GM23338 (cell line): Measurements from ENCODE around the gene FBXO8. TPM values are rescaled to one million over a fixed set of nuclear protein-coding genes. Genes with fewer than 3 reads are reported as not detected.

Source experiments
- ATAC-seq: fragments of 200-7000 bp; cut with Tn5 transposase; 3 replicates; pipeline ENCODE4 v1.9.1; 2020
- DNase-seq: peaks from one replicate; pipeline ENCODE4 v3.0.0-alpha.2; 2015; ENCODE audit warnings: low spot score
- H2AFZ ChIP-seq: fragments of 200-600 bp; sonication (generic); 2 replicates; pipeline ENCODE4 v1.8.0; 2016; ENCODE audit warnings: antibody characterized with exemption, mild to moderate bottlenecking, moderate library complexity
- H3F3A ChIP-seq: fragments of 200-600 bp; sonication (generic); replicated peaks from 2 replicates; pipeline ENCODE4 v1.8.0; 2017; ENCODE audit warnings: antibody characterized with exemption, mixed run types, low read depth
- H3K27ac ChIP-seq: fragments of 200-600 bp; sonication (generic); 2 replicates; pipeline ENCODE4 v1.6.1; 2016; ENCODE audit warnings: low read depth
- H3K27me3 ChIP-seq: fragments of 200-600 bp; sonication (generic); 2 replicates; pipeline ENCODE4 v1.8.0; 2016; ENCODE audit warnings: mild to moderate bottlenecking, mixed run types, moderate library complexity; ENCODE audit not compliant: insufficient read depth
- H3K36me3 ChIP-seq: fragments of 200-600 bp; sonication (generic); 2 replicates; pipeline ENCODE4 v1.8.0; 2016; ENCODE audit warnings: mild to moderate bottlenecking; ENCODE audit not compliant: insufficient read depth
- H3K4me1 ChIP-seq: fragments of 200-600 bp; sonication (generic); 2 replicates; pipeline ENCODE4 v1.8.0; 2016; ENCODE audit warnings: mild to moderate bottlenecking, moderate library complexity; ENCODE audit not compliant: insufficient read depth
- H3K4me2 ChIP-seq: fragments of 200-600 bp; sonication (generic); 2 replicates; pipeline ENCODE4 v1.7.1; 2017; ENCODE audit warnings: mixed run types
- H3K4me3 ChIP-seq: fragments of 200-600 bp; sonication (generic); 2 replicates; pipeline ENCODE4 v1.6.1; 2016; ENCODE audit warnings: mixed run types
- H3K79me2 ChIP-seq: fragments of 200-600 bp; sonication (generic); replicated peaks from 2 replicates; pipeline ENCODE4 v1.8.0; 2017; ENCODE audit warnings: mild to moderate bottlenecking; ENCODE audit not compliant: insufficient read depth
- H3K9me2 ChIP-seq: fragments of 200-600 bp; sonication (generic); 2 replicates; pipeline ENCODE4 v1.8.0; 2017; ENCODE audit not compliant: insufficient read depth
- H4K20me1 ChIP-seq: fragments of 200-600 bp; sonication (generic); replicated peaks from 2 replicates; pipeline ENCODE4 v1.8.0; 2017; ENCODE audit warnings: mild to moderate bottlenecking; ENCODE audit not compliant: insufficient read depth
- H3K27ac Mint-ChIP-seq: 2 replicates; pipeline ENCODE4 v1.8.0; 2020; ENCODE audit warnings: inconsistent platforms, mild to moderate bottlenecking, moderate library complexity, mixed read lengths
- H3K27me3 Mint-ChIP-seq: 3 replicates; pipeline ENCODE4 v1.8.0; 2022; ENCODE audit warnings: low read depth, mild to moderate bottlenecking, moderate library complexity, mixed read lengths, inconsistent platforms; ENCODE audit not compliant: insufficient read depth, poor library complexity
- H3K36me3 Mint-ChIP-seq: 3 replicates; pipeline ENCODE4 v1.8.0; 2021; ENCODE audit warnings: low read depth, mild to moderate bottlenecking, inconsistent platforms, moderate library complexity, mixed read lengths
- H3K4me1 Mint-ChIP-seq: 3 replicates; pipeline ENCODE4 v1.8.0; 2020; ENCODE audit warnings: mild to moderate bottlenecking, inconsistent platforms, mixed read lengths
- H3K4me3 Mint-ChIP-seq: 3 replicates; pipeline ENCODE4 v1.8.0; 2021; ENCODE audit warnings: moderate library complexity, mild to moderate bottlenecking, inconsistent platforms, mixed read lengths
- H3K9me3 Mint-ChIP-seq: 3 replicates; pipeline ENCODE4 v1.8.0; 2020; ENCODE audit warnings: moderate library complexity, mild to moderate bottlenecking, inconsistent platforms, mixed read lengths
- CREB1 ChIP-seq: fragments of 250-450 bp; sonication (Bioruptor Pico); IDR thresholded peaks from 2 replicates; pipeline ENCODE4 v1.5.0; 2020; ENCODE audit warnings: low read depth, mild to moderate bottlenecking, moderate library complexity
- EZH2phosphoT487 ChIP-seq: fragments of 200-600 bp; sonication (generic); IDR thresholded peaks from one replicate; pipeline ENCODE4 v1.8.1; 2018; ENCODE audit warnings: antibody characterized with exemption; ENCODE audit not compliant: unreplicated experiment
- JUNB ChIP-seq: IDR thresholded peaks from one replicate; pipeline ENCODE4 v1.6.1; 2016; ENCODE audit warnings: antibody characterized with exemption; ENCODE audit not compliant: unreplicated experiment
- NANOG ChIP-seq: IDR thresholded peaks from 2 replicates; pipeline ENCODE4 v1.6.1; 2016; ENCODE audit warnings: antibody characterized with exemption, borderline replicate concordance
- POLR2AphosphoS5 ChIP-seq: IDR thresholded peaks from 2 replicates; pipeline ENCODE4 v1.6.1; 2016; ENCODE audit warnings: antibody characterized with exemption, low read depth
- STAT1 ChIP-seq: IDR thresholded peaks from one replicate; pipeline ENCODE4 v1.6.1; 2016; ENCODE audit warnings: antibody characterized with exemption; ENCODE audit not compliant: unreplicated experiment
- ZNF114 ChIP-seq: fragments of 250-450 bp; sonication (Bioruptor Pico); IDR thresholded peaks from 2 replicates; pipeline ENCODE4 v1.5.0; 2020; ENCODE audit warnings: mild to moderate bottlenecking, moderate library complexity
- ZNF331 ChIP-seq: fragments of 250-450 bp; sonication (Bioruptor Pico); IDR thresholded peaks from 2 replicates; pipeline ENCODE4 v1.5.0; 2020; ENCODE audit warnings: low read depth, mild to moderate bottlenecking, moderate library complexity
- polyA plus RNA-seq: library from polyadenylated mRNA; unstranded; fragments of >200 nt; fragmentation: Nextera tagmentation; extraction: Ambion mirVana; gene quantifications from 2 replicates; pipeline ENCODE4 v1.2.1, GENCODE V29; 2016
- total RNA-seq: library from RNA; depleted of rRNA; stranded (reverse); fragments of >200 nt; shearing (Covaris generic); gene quantifications from 2 replicates; pipeline ENCODE4 v1.2.3, GENCODE V29; 2014
- TF ChIP-seq, protein P1 (sequence below), 2 experiments: fragments of 200-600 bp in 1 of 2; sonication (generic) in 1 of 2; conservative IDR thresholded peaks; 2 replicates each; pipeline versions ENCODE4 v1.5.1 to v1.6.1; 2016 to 2017; ENCODE audit warnings: antibody characterized with exemption in 2 of 2, low read depth in 2 of 2, mild to moderate bottlenecking in 2 of 2, moderate library complexity in 1 of 2
- TF ChIP-seq, protein P2 (sequence below): fragments of 250-450 bp; sonication (Bioruptor Pico); IDR thresholded peaks from 2 replicates; pipeline ENCODE4 v1.5.0; 2020; ENCODE audit warnings: mild to moderate bottlenecking, moderate library complexity
- TF ChIP-seq, protein P3 (sequence below): IDR thresholded peaks from 2 replicates; pipeline ENCODE4 v1.6.1; 2016; ENCODE audit warnings: antibody characterized with exemption
- TF ChIP-seq, protein P4 (sequence below): IDR thresholded peaks from one replicate; pipeline ENCODE4 v1.6.1; 2018; ENCODE audit warnings: antibody characterized with exemption; ENCODE audit not compliant: unreplicated experiment

Gene FBXO8
- total and polyA plus RNA-seq, 2 experiments from 2014 or later, result 5.8 to 7.9 TPM

DNA sequence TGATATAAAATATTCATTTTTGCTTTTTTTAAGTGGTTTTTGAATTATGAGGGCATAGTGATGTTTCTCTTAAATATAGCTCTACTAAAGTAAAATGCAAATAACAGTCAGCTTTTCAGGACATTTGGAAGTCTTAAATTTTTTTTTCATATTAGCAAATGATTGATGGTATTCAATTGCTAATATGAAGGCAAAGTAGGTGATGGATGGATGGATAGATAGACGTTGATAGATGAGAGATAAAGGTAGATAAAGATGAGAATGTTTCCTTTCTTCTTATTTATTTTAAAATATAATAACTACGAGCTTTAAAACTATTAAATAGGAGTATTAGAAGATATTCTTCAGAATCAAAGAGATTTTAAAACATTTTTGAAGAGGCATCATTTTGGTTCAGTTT, 83.7 kb downstream of the FBXO8 start:
- no peak overlapping the region for H2AFZ ChIP-seq

More for the DNA sequence above, 83.7 kb downstream of the FBXO8 start:
- Histone ChIP-seq H4K20me1 (no peaks in the 10 kb centered on the region), H3K4me2 (no peak overlapping the region), H3K9me2 (no peaks in the 10 kb centered on the region), H3K4me3 (no peak overlapping the region), H3K36me3 (no peaks in the 10 kb centered on the region), H3K4me1 (peaks cover 7% of the 10 kb centered on the region; the same call in 1 of the 2 replicates), H3K27me3 (no peaks in the 10 kb centered on the region), H3K79me2 (no peaks in the 10 kb centered on the region), H3K27ac (no peak overlapping the region), H3F3A (no peaks in the 10 kb centered on the region)
- Mint-ChIP-seq H3K27me3 (no peaks in the 10 kb centered on the region), H3K36me3 (no peaks in the 10 kb centered on the region; the same call in 1 of the 3 replicates), H3K9me3 (peaks cover 6% of the 10 kb centered on the region), H3K4me3 (no peak overlapping the region), H3K4me1 (peaks cover 8% of the 10 kb centered on the region), H3K27ac (no peak overlapping the region)
- TF ChIP-seq STAT1 (no peak), ZNF331 (CRISPR knock-in tag) (no peak), JUNB (no peak), EZH2phosphoT487 (no peak), ZNF114 (CRISPR knock-in tag) (no peak), POLR2AphosphoS5 (no peak), CREB1 (no peak), NANOG (no peak)
- TF ChIP-seq, protein P1, sequence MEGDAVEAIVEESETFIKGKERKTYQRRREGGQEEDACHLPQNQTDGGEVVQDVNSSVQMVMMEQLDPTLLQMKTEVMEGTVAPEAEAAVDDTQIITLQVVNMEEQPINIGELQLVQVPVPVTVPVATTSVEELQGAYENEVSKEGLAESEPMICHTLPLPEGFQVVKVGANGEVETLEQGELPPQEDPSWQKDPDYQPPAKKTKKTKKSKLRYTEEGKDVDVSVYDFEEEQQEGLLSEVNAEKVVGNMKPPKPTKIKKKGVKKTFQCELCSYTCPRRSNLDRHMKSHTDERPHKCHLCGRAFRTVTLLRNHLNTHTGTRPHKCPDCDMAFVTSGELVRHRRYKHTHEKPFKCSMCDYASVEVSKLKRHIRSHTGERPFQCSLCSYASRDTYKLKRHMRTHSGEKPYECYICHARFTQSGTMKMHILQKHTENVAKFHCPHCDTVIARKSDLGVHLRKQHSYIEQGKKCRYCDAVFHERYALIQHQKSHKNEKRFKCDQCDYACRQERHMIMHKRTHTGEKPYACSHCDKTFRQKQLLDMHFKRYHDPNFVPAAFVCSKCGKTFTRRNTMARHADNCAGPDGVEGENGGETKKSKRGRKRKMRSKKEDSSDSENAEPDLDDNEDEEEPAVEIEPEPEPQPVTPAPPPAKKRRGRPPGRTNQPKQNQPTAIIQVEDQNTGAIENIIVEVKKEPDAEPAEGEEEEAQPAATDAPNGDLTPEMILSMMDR (conservative IDR thresholded peaks at IDR 0.05; ENCODE audit: low read depth in 2 of 2), result no peak
- TF ChIP-seq, protein P2, sequence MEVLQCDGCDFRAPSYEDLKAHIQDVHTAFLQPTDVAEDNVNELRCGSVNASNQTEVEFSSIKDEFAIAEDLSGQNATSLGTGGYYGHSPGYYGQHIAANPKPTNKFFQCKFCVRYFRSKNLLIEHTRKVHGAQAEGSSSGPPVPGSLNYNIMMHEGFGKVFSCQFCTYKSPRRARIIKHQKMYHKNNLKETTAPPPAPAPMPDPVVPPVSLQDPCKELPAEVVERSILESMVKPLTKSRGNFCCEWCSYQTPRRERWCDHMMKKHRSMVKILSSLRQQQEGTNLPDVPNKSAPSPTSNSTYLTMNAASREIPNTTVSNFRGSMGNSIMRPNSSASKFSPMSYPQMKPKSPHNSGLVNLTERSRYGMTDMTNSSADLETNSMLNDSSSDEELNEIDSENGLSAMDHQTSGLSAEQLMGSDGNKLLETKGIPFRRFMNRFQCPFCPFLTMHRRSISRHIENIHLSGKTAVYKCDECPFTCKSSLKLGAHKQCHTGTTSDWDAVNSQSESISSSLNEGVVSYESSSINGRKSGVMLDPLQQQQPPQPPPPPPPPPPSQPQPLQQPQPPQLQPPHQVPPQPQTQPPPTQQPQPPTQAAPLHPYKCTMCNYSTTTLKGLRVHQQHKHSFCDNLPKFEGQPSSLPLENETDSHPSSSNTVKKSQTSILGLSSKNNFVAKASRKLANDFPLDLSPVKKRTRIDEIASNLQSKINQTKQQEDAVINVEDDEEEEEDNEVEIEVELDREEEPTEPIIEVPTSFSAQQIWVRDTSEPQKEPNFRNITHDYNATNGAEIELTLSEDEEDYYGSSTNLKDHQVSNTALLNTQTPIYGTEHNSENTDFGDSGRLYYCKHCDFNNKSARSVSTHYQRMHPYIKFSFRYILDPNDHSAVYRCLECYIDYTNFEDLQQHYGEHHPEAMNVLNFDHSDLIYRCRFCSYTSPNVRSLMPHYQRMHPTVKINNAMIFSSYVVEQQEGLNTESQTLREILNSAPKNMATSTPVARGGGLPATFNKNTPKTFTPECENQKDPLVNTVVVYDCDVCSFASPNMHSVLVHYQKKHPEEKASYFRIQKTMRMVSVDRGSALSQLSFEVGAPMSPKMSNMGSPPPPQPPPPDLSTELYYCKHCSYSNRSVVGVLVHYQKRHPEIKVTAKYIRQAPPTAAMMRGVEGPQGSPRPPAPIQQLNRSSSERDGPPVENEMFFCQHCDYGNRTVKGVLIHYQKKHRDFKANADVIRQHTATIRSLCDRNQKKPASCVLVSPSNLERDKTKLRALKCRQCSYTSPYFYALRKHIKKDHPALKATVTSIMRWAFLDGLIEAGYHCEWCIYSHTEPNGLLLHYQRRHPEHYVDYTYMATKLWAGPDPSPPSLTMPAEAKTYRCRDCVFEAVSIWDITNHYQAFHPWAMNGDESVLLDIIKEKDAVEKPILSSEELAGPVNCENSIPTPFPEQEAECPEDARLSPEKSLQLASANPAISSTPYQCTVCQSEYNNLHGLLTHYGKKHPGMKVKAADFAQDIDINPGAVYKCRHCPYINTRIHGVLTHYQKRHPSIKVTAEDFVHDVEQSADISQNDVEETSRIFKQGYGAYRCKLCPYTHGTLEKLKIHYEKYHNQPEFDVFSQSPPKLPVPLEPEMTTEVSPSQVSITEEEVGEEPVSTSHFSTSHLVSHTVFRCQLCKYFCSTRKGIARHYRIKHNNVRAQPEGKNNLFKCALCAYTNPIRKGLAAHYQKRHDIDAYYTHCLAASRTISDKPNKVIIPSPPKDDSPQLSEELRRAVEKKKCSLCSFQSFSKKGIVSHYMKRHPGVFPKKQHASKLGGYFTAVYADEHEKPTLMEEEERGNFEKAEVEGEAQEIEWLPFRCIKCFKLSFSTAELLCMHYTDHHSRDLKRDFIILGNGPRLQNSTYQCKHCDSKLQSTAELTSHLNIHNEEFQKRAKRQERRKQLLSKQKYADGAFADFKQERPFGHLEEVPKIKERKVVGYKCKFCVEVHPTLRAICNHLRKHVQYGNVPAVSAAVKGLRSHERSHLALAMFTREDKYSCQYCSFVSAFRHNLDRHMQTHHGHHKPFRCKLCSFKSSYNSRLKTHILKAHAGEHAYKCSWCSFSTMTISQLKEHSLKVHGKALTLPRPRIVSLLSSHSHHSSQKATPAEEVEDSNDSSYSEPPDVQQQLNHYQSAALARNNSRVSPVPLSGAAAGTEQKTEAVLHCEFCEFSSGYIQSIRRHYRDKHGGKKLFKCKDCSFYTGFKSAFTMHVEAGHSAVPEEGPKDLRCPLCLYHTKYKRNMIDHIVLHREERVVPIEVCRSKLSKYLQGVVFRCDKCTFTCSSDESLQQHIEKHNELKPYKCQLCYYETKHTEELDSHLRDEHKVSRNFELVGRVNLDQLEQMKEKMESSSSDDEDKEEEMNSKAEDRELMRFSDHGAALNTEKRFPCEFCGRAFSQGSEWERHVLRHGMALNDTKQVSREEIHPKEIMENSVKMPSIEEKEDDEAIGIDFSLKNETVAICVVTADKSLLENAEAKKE (CRISPR knock-in tag), result no peak
- TF ChIP-seq, protein P3, sequence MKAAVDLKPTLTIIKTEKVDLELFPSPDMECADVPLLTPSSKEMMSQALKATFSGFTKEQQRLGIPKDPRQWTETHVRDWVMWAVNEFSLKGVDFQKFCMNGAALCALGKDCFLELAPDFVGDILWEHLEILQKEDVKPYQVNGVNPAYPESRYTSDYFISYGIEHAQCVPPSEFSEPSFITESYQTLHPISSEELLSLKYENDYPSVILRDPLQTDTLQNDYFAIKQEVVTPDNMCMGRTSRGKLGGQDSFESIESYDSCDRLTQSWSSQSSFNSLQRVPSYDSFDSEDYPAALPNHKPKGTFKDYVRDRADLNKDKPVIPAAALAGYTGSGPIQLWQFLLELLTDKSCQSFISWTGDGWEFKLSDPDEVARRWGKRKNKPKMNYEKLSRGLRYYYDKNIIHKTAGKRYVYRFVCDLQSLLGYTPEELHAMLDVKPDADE, result no peak
- TF ChIP-seq, protein P4, sequence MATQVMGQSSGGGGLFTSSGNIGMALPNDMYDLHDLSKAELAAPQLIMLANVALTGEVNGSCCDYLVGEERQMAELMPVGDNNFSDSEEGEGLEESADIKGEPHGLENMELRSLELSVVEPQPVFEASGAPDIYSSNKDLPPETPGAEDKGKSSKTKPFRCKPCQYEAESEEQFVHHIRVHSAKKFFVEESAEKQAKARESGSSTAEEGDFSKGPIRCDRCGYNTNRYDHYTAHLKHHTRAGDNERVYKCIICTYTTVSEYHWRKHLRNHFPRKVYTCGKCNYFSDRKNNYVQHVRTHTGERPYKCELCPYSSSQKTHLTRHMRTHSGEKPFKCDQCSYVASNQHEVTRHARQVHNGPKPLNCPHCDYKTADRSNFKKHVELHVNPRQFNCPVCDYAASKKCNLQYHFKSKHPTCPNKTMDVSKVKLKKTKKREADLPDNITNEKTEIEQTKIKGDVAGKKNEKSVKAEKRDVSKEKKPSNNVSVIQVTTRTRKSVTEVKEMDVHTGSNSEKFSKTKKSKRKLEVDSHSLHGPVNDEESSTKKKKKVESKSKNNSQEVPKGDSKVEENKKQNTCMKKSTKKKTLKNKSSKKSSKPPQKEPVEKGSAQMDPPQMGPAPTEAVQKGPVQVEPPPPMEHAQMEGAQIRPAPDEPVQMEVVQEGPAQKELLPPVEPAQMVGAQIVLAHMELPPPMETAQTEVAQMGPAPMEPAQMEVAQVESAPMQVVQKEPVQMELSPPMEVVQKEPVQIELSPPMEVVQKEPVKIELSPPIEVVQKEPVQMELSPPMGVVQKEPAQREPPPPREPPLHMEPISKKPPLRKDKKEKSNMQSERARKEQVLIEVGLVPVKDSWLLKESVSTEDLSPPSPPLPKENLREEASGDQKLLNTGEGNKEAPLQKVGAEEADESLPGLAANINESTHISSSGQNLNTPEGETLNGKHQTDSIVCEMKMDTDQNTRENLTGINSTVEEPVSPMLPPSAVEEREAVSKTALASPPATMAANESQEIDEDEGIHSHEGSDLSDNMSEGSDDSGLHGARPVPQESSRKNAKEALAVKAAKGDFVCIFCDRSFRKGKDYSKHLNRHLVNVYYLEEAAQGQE, result no peak
- no peak for DNase-seq
- ATAC-seq, result no peak
